Measurements from ENCODE around the gene C4orf50.

C4orf50 gene

DNA sequence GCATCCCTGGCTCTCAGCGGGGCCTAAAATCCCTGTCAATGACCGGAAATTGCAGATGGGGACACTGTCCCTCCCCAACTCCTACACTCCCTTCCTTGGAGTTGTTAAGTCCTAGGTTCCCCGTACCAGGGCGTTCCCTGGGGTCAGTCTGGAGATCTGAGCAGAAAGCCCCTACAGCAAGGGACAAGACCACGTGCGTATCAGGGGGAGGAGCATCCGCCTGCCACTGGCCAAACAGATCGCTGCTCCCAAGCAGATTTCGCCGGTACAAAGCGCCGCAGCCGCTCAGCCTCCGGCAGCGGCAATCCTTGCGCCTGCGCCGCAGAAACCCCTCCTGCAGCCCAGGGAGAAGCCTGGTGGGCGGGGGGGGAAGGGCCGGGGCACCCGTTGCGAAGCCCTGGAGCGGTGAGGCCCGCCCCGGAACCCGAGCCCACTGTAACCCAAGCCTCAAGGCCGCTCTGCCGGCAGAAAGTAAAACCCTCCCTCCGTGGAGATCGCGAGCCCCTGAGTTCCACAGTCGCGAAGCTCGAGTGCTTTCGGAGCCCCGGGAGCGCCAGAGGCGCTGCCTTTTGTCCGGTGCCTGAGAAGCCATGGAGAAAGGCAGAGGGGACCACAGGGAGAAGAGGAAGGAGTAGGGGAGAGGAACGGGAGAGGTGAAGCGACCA is 128.0 kb downstream of the C4orf50 start:
- DNase-seq (ENCODE audit: low read depth in 3 of 3): no peak

DNA sequence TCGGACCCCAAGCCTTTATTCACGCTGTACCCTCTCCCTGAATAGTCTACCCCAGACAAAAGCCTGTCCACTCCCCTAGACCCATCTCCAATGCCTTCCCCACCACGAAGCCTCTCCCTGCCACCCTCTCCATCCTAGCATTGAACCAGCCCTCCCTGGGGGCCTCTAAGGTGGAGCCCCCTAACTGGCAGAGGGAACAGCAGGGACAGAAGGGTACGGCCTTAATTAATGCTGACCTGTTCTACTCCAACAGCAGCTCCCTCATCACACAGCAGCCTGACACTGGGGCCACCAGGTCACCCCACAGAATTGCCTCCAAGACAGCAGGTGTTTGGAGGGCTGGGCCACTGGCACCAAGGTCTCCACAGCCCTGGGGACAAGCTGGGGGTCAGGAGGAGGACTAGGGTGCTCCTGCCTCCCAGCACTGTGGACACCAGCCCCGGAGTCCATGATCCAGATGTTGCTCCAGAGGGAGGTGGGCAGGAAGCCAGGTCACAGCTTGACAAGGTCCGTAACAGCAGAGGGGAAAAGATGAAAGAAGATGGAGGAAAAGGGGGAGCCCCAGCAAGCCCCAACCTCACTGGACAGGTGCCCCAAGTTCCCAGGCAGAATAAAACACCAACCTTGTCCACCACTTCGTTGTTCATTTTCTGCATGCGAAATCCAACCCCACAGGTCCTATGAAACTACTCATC is 129.1 kb downstream of the C4orf50 start:
- no peak for DNase-seq (ENCODE audit: low read depth in 3 of 3)

DNA sequence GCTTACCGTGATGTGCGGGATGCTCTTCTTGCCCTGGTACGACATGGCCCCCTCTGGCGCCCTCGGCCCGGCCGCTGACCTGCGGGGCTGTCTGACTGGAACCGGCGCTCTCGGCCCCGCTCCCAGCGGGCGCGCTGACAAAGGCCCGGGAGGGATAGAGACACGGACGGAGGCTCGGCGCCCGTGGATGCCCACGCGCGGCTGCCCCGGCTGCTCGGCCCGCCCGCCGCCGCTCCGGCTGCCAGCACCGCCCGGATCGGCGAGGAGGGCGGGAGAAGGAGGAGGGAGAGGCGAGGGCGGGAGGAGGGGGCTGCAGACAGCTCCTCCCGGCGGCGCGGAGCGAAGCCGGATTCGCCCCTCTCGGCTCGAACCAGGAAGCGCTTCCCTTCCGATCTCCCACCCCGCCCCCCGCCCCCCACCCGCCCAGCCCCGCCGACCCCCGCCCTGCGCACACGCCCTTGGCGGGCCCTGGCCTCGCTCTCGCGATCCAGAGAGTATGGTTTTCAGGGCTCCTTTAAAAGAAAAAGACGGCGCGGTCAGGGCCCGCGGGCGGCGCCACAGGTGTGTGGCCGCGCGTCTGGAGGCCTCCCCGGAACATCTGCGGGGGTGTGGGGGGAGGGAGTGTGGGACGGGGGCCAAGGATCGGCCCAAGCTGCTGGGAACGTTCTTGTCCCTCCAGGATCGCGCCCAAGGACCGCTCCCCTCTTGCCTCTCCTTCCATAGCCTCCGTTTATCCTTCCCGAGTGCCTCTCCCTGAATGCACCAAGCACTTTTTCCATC is 129.8 kb downstream of the C4orf50 start:
- DNase-seq (ENCODE audit: low read depth in 3 of 3): no peak

DNA sequence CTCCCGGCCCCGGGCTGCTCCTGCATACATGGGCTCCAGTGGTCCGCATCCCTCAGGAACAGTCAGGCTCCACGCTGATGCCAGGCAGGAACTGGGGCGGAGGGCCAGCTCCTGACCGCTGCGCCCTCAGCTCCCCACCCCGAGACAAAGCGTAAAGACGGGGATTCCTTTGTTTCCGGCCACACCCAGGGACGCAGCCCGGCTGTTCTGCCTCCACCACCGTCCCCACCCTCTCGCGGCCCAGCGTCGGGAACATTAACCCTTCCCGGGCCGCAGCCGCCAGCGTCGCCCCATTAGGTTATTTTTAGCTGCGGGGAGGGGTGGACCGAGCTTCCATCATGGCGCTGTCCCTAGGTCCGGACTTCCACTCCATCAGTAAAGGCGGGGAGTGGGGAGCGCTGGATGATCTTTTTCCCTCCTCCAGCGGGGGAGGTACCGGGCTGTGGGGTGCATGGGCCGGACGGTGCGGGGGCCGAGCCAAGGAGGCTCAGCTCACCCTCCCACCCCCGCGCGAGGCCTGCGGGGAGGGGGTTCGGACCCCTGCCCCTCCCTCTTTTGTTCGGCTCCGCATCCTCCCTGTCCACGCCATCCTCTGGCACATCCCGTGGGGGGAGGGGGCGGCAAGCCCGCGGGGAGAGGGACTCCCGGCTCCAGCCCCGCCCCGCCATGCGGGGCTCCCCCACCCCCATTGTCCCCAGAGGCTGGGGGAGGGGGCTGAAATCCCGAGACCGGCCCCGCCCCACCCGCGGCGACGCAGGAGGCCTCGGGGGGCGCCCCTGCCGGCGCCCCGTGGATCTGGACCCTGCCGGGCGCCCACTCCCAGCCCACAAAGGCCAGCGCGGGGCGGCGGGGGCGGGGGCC is 130.6 kb downstream of the C4orf50 start:
- no peak for DNase-seq (ENCODE audit: low read depth in 3 of 3)

DNA sequence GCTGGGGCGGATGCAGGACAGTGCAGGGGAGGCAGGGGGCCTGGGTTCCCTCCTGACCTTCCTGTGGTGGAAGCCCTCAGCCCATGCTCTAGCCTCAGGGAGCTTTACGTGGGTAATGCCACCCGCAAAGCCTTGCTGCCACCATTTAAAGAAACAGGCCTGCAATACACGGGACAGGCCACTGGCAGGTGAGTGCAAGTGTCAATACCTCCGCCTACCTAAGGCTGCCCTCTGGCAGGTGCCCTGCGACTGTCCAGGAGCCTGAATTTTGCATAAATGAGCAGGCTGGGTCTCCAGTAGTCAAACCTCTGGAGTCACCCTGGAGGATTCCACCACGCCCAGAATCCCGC is 131.2 kb downstream of the C4orf50 start:
- DNase-seq (ENCODE audit: low read depth in 3 of 3): no peak

DNA sequence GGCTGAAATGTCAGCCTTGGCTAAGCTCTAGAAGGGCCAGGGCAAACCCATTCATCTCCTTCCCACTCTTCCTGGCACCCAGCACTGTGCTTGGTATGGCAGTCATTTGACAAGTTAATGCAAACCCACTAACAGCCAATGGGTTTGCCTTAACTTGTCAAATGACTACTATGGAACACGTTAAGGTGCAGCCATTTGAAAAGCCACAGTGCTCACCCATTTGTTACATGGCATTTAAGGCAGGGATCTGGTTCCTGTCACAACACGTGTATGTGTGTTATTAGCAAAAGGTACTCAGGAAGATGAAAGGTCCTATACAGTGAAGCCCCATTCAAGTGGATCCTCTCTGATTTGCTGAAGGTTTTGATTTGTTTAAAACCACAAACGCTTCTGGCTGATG is 132.5 kb downstream of the C4orf50 start:
- no peak for DNase-seq (ENCODE audit: low read depth in 3 of 3)

DNA sequence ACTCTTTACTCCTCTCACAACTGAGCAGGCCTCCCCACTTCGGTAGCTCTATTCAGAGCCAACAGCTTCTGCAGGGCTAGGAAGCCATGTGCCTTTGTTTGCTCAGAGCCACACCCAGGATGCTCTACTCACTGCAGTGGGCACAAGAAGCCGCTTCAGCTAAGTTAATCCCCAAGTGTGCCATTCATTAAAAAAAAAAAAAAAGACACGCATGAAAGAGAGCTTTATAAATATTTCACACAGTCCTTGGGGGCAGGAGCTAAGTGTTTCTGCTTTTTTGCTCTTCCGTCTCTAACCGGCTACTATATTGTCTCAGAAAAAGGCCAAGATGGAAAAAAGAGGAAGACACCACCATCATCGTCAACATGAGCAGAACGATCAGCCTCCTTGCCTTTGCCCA is 133.4 kb downstream of the C4orf50 start:
- DNase-seq (ENCODE audit: low read depth in 3 of 3): no peak

DNA sequence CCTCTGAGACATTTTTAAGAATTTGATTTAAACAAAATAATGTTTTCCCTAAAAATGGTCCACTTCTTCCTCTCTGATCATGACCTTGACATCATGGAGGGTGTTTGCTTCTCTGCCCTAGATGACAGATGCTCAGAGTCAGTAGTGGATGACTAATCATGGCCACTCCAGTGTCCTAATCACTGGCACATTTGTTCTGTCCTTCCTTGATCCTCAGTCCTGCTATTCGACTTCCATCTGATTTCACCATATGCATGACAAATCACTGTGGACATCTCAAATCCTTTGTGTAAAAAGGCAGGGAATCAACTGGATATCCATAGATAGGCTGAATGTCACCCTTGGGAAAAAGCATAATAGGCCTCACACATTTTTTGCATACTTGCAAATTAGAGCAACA is 134.3 kb downstream of the C4orf50 start:
- no peak for DNase-seq (ENCODE audit: low read depth in 3 of 3)

DNA sequence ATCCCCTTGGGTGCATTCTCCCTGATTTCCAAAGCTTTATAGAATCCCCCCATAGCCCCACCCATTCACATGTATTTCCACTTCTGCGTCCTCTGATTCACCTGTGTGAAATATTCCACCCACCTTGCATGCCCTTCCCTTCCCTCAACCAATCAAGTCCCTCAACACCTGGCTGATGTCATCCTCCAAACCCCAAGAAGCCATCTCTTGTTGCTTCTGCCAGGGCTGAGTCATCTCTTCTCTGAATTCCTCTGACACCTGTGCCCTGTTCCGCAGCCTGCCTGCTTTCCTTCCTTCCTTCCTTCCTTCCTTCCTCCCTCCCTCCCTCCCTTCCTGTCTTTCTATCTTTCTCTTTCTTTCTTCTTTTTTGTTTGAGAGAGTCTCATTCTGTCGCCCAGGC is 135.3 kb downstream of the C4orf50 start:
- DNase-seq (ENCODE audit: low read depth in 3 of 3): no peak

DNA sequence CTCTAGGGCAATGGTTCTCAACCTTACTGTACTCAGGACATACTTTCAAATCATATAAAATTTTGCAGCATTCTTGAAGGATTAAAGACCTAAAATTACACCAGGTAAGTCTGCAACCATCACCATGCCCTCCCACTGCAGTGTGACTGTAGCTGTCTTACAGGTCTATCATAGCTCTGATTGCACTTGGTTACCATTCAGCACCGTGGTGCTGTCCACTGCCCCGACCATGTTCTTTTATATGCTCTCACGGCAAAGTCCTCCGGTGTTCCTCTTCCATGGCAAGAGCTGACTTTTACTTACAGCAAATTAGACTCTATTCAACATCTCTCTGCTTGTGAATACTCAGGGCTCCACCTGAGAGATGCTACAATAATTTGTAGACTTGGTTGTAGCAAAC is 136.9 kb downstream of the C4orf50 start:
- no peak for DNase-seq (ENCODE audit: low read depth in 3 of 3)

DNA sequence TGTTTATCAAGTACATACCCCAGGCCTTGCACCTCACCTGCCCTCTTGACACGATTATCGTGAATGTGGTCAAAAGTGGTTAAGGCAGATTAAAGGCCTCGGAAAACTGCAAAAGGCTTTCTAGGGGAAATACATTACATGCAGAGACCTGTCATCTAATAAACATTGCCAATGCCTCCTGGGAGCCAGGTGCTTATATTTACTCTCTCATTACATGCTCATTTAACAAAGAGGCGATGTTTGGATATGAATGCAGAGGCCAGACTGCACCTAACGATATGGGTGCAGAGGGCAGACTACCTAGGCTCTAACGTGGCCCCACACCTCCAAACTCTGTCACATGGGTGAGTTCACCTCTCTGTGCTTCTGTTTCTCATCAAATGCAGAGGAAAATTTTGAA is 139.9 kb downstream of the C4orf50 start:
- no peak for DNase-seq (ENCODE audit: low read depth in 3 of 3)

DNA sequence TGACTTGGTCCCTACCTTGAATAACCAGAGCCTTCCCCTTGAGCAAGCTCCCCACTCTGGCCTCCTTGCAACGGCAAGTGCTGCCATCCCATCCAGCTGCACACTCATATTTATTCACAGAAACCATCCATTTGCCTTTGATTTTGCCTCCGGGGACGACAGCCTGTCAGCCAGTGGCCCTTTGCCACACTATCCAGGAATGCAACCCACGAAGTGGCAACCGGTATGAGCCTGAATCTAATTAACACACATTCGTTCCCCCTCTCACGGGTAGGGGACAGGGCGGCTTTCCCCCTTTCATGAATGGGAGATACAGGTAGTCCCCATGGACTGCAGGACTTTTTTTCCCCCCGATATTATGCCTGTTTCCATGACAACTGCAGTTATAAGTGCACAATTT is 140.8 kb downstream of the C4orf50 start:
- no peak for DNase-seq (ENCODE audit: low read depth in 3 of 3)

DNA sequence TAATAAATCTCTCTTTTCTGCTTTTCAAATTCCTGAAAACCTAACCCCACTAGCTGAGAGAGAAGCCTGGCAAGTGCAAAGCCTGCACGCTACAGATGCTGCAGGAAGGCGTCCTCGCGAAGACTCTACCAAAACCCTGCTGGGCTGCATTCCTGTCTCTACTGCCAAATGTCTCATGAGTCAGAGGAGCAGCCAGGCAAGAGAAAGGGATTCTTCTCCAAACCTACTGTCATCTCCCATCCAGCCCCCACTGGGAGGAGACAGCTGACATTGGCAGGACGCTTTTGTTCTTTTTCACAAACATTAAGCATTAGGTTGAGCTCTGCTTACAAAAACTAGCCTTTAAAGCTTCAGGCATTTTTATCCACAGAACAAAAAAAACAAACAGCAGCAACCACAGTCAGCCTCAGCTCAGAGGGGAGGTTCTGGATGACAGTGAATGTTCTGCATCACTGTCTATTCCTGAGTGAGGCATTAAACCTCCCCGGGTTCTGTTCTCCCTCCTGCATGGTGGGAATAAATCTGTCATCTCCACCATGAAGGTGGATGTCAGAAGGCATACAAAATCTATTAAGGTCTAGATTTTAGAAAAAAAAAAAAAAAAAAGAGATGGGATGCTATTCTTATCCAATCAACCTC is 143.3 kb downstream of the C4orf50 start:
- DNase-seq (ENCODE audit: low read depth in 3 of 3): no peak

DNA sequence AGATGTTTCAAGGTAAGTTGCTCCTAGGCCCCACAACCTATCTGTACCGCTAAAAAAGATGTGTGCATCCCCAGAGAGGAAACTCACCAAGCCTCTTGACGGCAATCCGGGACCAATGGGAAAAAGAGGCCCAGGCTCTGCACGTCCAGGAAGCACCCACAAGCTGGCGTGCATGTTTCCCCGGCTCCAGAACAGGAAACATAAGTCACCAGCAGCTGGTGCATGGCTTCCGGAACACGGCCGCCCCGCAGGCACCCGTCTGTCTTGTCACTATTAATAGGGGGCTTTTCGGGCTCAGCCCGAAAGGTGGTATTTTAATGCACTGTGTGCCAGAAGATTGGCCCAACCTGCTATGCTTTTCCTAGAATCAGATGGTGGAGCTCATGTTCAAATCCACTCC is 147.5 kb downstream of the C4orf50 start:
- DNase-seq (ENCODE audit: low read depth in 3 of 3): no peak

DNA sequence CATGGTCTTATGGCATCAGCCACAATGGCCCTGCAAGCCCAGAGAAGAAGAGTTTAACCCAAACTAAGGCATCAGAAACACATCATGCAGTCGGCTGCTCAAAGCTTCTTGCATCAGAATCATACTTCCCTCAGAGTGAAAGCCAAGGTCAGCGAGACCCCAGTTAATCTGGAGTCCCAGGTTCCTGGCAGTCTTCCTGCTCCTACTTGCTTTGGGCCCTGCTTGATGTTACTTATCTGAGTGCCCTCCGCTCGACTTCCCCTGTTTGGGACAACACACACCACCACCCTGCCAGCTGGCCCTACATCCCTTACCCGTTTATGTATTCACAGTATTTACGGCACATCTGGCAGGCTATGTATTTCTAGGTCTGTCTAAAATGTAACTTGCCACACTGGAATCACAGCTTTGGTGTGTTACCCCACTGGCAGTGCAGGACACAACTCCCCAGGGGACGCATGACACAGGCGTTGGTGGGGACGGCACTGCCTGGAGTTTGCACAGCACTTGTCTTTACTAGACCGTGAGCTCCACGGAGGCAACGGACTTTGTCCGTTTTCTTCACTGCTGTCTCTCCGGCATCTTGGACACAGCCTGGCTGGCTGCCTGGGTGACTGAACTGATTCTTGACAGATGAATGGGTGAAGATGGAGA is 148.1 kb downstream of the C4orf50 start:
- no peak for DNase-seq (ENCODE audit: low read depth in 3 of 3)

DNA sequence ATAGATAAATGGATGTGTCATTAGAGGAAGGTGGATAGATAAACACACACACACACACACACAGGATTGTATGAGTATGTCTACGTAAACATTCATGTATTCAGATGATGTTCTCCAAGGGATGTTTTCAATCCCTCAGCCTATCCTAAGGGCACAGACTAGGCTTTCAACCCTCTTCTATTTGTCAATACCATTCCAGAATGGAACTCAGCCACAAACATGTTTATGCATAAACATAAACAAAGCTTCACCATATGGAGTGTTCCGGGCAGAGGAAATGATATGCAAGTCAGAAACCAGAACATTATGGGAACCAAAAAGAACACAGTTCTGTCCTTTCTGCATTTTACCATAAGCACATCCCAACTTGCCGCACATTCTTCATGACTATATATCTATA is 150.4 kb downstream of the C4orf50 start:
- no peak for DNase-seq (ENCODE audit: low read depth in 3 of 3)

DNA sequence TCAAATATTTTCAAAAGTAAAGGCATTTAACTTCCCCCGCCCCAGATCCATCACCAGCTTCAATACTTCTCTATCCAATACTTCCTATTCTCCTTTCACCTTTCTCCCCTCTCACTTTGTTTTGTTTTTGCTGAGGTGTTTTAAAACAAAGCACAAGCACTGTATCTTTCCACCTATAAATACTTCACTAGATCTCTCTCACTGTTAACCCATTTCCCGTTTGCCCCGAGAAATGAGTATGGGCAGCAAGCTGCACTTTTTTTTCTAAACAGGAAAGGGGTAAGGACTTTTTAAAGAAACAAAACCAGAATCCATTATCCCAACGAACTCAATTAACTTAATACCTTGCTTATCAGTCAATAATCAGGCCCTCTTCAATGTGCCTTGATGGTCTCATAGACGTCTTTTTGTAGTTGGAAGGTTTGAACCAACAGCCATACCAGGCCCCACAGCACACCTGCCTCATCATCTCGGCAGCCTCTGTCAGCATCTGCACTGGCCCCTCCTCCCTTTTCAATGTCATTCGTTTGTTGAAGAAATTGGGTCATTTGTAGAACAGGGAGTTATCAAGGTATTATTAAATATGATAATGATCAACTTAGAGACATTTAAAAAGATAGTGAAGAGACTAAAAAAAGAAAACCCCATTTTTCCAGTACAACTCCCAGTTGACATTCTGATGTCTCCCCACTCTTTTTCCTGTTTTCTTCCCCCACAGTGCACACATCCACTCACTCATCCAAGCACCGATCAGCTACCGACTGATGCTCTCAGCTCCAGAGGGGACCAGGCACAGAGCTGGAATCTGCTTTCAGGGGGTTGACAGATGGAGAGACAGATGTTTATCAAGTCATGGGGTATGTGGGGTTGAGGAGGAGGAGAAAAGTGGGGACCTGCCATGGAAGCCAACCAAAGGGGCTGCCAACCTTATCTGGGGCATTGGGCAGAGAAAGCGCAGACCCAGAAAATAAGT is 151.1 kb downstream of the C4orf50 start:
- DNase-seq (ENCODE audit: low read depth in 3 of 3): no peak

DNA sequence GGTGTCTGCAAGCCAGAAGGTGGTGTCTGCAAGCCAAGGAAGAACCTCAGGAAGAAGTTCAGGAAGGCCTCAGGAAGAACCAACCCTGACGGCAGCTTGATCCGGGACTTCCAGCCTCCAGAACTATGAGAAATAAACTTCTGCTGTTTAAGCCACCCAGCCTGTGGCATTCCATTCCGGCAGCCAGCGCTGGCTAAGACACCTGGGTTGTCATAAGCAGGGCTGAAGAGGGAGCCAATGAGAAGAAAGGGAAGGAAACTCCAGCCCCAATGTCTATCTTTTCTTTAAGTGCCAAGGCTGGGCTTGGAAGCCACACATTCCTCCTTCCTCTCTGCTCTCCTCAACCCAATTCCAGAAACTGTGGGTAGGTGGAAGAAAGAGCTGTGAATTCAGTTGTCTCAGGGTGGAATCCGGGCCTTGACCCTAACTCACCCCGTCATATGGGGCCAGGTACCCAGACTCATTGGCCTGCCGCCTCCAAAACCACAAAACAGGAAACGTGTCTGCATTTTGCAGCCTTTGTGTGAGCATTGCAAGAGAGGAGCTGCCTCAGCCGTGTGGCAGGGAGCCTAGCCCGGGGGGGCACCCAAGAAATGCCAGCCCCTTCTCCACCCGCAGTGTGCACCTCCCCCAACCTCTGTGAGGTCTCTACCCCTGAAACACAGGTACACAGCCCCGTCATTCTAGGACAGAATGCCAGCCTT is 152.2 kb downstream of the C4orf50 start:
- DNase-seq (ENCODE audit: low read depth in 3 of 3): no peak

DNA sequence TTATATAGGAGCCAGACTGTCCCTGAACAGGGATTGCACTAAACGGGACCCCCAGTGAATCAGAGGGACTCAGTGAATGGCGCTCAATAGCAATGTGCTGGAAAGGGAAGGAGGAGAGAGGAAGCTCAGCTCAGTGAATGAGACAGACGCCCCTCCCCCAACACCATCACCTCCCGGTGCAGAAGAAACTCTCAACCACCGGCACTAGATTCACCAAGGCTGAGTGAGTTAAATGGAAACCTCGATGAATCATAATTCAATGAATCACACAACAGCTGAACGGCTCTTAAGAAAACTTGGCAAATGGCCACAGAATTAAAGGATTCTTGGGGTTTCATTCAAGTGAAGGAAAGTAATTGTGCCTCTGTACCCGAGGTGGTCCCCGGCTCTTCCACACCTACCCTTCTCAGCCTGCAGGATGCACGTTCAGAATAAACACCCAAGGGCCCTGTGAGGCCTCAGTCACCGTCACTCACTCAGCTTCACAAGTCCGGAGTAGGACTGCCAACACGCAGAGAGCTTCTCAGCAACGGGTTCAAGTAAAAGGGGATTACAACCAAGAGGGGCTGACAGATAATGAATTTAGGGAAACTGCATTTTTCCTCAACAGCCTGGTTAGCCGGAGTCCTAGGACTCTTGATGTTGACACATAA is 154.6 kb downstream of the C4orf50 start:
- peak; percentile 10 to 61 (median 28) for DNase-seq (ENCODE audit: low read depth in 3 of 3)

Data from stimulated activated CD4-positive, alpha-beta T cell treated with anti-CD3 and anti-CD28 coated beads, TNF-alpha, amount 100 ng/mL, for 24 hours (primary cell).